SK-N-SH (cell line): ENCODE measurements around the gene TEK. TPM values are rescaled to one million over a fixed set of nuclear protein-coding genes. Genes with fewer than 3 reads are reported as not detected.

Experiments
- CTCF ChIA-PET: fragments of 300-600, 350-600 bp; formaldehyde crosslinking; extraction: SDS; loops from one replicate; lab custom pipeline; 2021; lab: Yijun Ruan, JAX
- POLR2A ChIA-PET: fragments of 350-600 bp; sonication (Branson Sonifier 250); formaldehyde crosslinking; extraction: SDS; loops from one replicate; lab custom pipeline; 2020; ENCODE audit warnings: antibody characterized with exemption, inconsistent platforms; lab: Yijun Ruan, JAX
- DNase-seq: peaks from one replicate; pipeline ENCODE4 v3.0.0; 2012
- H2AFZ ChIP-seq: fragments of 200-600 bp; sonication (generic); 2 replicates; pipeline ENCODE4 v1.8.1; 2016; ENCODE audit warnings: antibody characterized with exemption, mild to moderate bottlenecking, low read depth
- H3F3A ChIP-seq: fragments of 200-600 bp; sonication (generic); replicated peaks from 2 replicates; pipeline ENCODE3; 2016; ENCODE audit warnings: antibody characterized with exemption, mild to moderate bottlenecking; ENCODE audit not compliant: insufficient read depth
- H3K27ac ChIP-seq, 2 experiments: fragments of 200-500 bp in 1 of 2; fragments of 200-600 bp in 1 of 2; sonication (Bioruptor generic) in 1 of 2; sonication (generic), shearing (Covaris generic) in 1 of 2; 2 replicates each; pipeline versions ENCODE4 v1.5.1 to v1.6.1; 2014 to 2016; ENCODE audit warnings: low read depth in 2 of 2, inconsistent platforms in 1 of 2, low read length in 1 of 2, mild to moderate bottlenecking in 1 of 2, mixed read lengths in 1 of 2
- H3K27me3 ChIP-seq: fragments of 200-600 bp; sonication (generic), shearing (Covaris generic); 2 replicates; pipeline ENCODE4 v1.6.1; 2016; ENCODE audit warnings: mixed run types; ENCODE audit not compliant: insufficient read depth
- H3K36me3 ChIP-seq, 2 experiments: fragments of 200-500 bp in 1 of 2; fragments of 200-600 bp in 1 of 2; sonication (Bioruptor generic) in 1 of 2; sonication (generic) in 1 of 2; replicated peaks in 1 of 2; 2 replicates each; pipeline versions ENCODE3 to v1.5.1; 2014 to 2016; ENCODE audit warnings: low read length in 1 of 2, mild to moderate bottlenecking in 1 of 2; ENCODE audit not compliant: insufficient read depth in 2 of 2, control insufficient read depth in 1 of 2
- H3K4me1 ChIP-seq, 2 experiments: fragments of 200-500 bp in 1 of 2; fragments of 200-600 bp in 1 of 2; sonication (Bioruptor generic) in 1 of 2; sonication (generic), shearing (Covaris generic) in 1 of 2; 2 replicates each; pipeline versions ENCODE4 v1.5.1 to v1.6.1; 2014 to 2016; ENCODE audit warnings: low read depth in 1 of 2, low read length in 1 of 2, mixed run types in 1 of 2; ENCODE audit not compliant: insufficient read depth in 2 of 2, control insufficient read depth in 1 of 2
- H3K4me2 ChIP-seq: fragments of 200-600 bp; sonication (generic), shearing (Covaris generic); 2 replicates; pipeline ENCODE4 v1.6.1; 2017; ENCODE audit warnings: mixed run types
- H3K4me3 ChIP-seq, 2 experiments: fragments of 200-500 bp in 1 of 2; fragments of 200-600 bp in 1 of 2; sonication (Bioruptor generic) in 1 of 2; sonication (generic), shearing (Covaris generic) in 1 of 2; 2 replicates each; pipeline versions ENCODE4 v1.5.1 to v1.8.1; 2014 to 2016; ENCODE audit warnings: low read depth in 2 of 2, inconsistent platforms in 1 of 2, low read length in 1 of 2, mild to moderate bottlenecking in 1 of 2, mixed read lengths in 1 of 2, moderate library complexity in 1 of 2
- H3K79me2 ChIP-seq: fragments of 200-600 bp; sonication (generic); 2 replicates; pipeline ENCODE4 v1.8.1; 2017; ENCODE audit warnings: mild to moderate bottlenecking; ENCODE audit not compliant: insufficient read depth
- H3K9ac ChIP-seq: fragments of 200-600 bp; sonication (generic); 2 replicates; pipeline ENCODE4 v1.6.1; 2017; ENCODE audit warnings: mixed run types
- H3K9me2 ChIP-seq: fragments of 200-600 bp; sonication (generic); 2 replicates; pipeline ENCODE4 v1.6.1; 2017; ENCODE audit warnings: mixed run types
- H3K9me3 ChIP-seq: fragments of 200-600 bp; sonication (generic); 2 replicates; pipeline ENCODE4 v1.6.1; 2017; ENCODE audit warnings: mixed run types, mild to moderate bottlenecking, moderate library complexity
- H4K20me1 ChIP-seq: fragments of 200-600 bp; sonication (generic); 2 replicates; pipeline ENCODE4 v1.6.1; 2017; ENCODE audit warnings: mild to moderate bottlenecking, mixed run types; ENCODE audit not compliant: insufficient read depth
- CHD2 ChIP-seq: fragments of 150-350 bp; IDR thresholded peaks from 2 replicates; pipeline ENCODE4 v1.6.1; 2018; ENCODE audit warnings: low read length; ENCODE audit not compliant: partially characterized antibody
- EP300 ChIP-seq, 2 experiments: IDR thresholded peaks; 2 replicates each; pipeline versions ENCODE4 v1.4.0 to v1.6.1; 2012; ENCODE audit warnings: borderline replicate concordance in 1 of 2, low read depth in 1 of 2, low read length in 1 of 2
- EZH2phosphoT487 ChIP-seq: fragments of 200-600 bp; sonication (generic); IDR thresholded peaks from 2 replicates; pipeline ENCODE4 v1.6.1; 2017; ENCODE audit warnings: low read depth, mixed run types, mild to moderate bottlenecking, antibody characterized with exemption, moderate library complexity, borderline replicate concordance
- FOSL2 ChIP-seq: IDR thresholded peaks from 2 replicates; pipeline ENCODE4 v1.4.0; 2012; ENCODE audit warnings: low read depth, mild to moderate bottlenecking, moderate library complexity, borderline replicate concordance
- FOXM1 ChIP-seq: IDR thresholded peaks from 2 replicates; pipeline ENCODE4 v1.4.0; 2012; ENCODE audit warnings: low read depth, mild to moderate bottlenecking
- GABPA ChIP-seq: IDR thresholded peaks from 2 replicates; pipeline ENCODE4 v1.4.0; 2012; ENCODE audit warnings: low read depth, mild to moderate bottlenecking
- GATA2 ChIP-seq: sonication (generic); formaldehyde crosslinking; IDR thresholded peaks from 2 replicates; pipeline ENCODE4 v1.5.0; 2020; ENCODE audit warnings: mild to moderate bottlenecking, missing genetic modification reagents
- JUND ChIP-seq: IDR thresholded peaks from 2 replicates; pipeline ENCODE4 v1.4.0; 2012
- MEF2A ChIP-seq: IDR thresholded peaks from 2 replicates; pipeline ENCODE4 v1.4.0; 2012; ENCODE audit warnings: low read depth, borderline replicate concordance
- MXI1 ChIP-seq: IDR thresholded peaks from 2 replicates; pipeline ENCODE4 v1.6.1; 2012; ENCODE audit warnings: mild to moderate bottlenecking, low read depth, low read length, improper control_type of control experiment
- NFIC ChIP-seq: IDR thresholded peaks from 2 replicates; pipeline ENCODE4 v1.4.0; 2012; ENCODE audit warnings: borderline replicate concordance
- NRF1 ChIP-seq: IDR thresholded peaks from 2 replicates; pipeline ENCODE4 v1.6.1; 2012; ENCODE audit warnings: low read depth, mild to moderate bottlenecking, low read length
- PBX3 ChIP-seq: IDR thresholded peaks from 2 replicates; pipeline ENCODE4; 2012
- POLR2AphosphoS5 ChIP-seq: IDR thresholded peaks from 2 replicates; pipeline ENCODE4 v1.6.1; 2012; ENCODE audit warnings: low read depth, low read length
- RAD21 ChIP-seq: IDR thresholded peaks from 2 replicates; pipeline ENCODE4 v1.6.1; 2012; ENCODE audit warnings: mild to moderate bottlenecking, low read length
- RFX5 ChIP-seq: IDR thresholded peaks from 2 replicates; pipeline ENCODE4 v1.6.1; 2012; ENCODE audit warnings: mild to moderate bottlenecking, improper control_type of control experiment, low read length
- SIN3A ChIP-seq: IDR thresholded peaks from 2 replicates; pipeline ENCODE4 v1.6.1; 2012; ENCODE audit warnings: low read depth, mild to moderate bottlenecking, low read length, moderate library complexity, borderline replicate concordance
- TAF1 ChIP-seq: IDR thresholded peaks from 2 replicates; pipeline ENCODE4 v1.6.1; 2012; ENCODE audit warnings: low read depth, mild to moderate bottlenecking, low read length, moderate library complexity, borderline replicate concordance
- TCF12 ChIP-seq: IDR thresholded peaks from 2 replicates; pipeline ENCODE4 v1.4.0; 2012
- TEAD4 ChIP-seq: IDR thresholded peaks from 2 replicates; pipeline ENCODE4 v1.4.0; 2012; ENCODE audit warnings: mild to moderate bottlenecking, borderline replicate concordance; ENCODE audit not compliant: insufficient read depth
- USF2 ChIP-seq: fragments of 150-350 bp; IDR thresholded peaks from 2 replicates; pipeline ENCODE4 v1.6.1; 2017; ENCODE audit warnings: antibody characterized with exemption, low read length, low read depth, borderline replicate concordance
- YY1 ChIP-seq: IDR thresholded peaks from 2 replicates; pipeline ENCODE4 v1.4.0; 2012; ENCODE audit warnings: low read depth, mild to moderate bottlenecking
- WGBS: methylation state at CpG from one replicate; pipeline ENCODE4 v1.1.6; 2017; ENCODE audit warnings: low lambda C conversion rate; 5-methylcytosine and 5-hydroxymethylcytosine counted together
- polyA plus RNA-seq, 3 experiments: library from polyadenylated mRNA; depleted of rRNA; stranded (reverse); fragments of >200 nt; gene quantifications; 2 replicates each; pipeline ENCODE4 v1.2.3, GENCODE V29; 2012
- TF ChIP-seq, protein P1 (sequence below): IDR thresholded peaks from 2 replicates; pipeline ENCODE4 v1.4.0; 2012; ENCODE audit warnings: low read depth
- TF ChIP-seq, protein P2 (sequence below): IDR thresholded peaks from 2 replicates; pipeline ENCODE4 v1.4.0; 2012; ENCODE audit warnings: low read depth, borderline replicate concordance

The TEK gene
- polyA plus RNA-seq, 1 of the 3 experiments (the other 2 are of a cell fraction) = 0.03 TPM

DNA sequence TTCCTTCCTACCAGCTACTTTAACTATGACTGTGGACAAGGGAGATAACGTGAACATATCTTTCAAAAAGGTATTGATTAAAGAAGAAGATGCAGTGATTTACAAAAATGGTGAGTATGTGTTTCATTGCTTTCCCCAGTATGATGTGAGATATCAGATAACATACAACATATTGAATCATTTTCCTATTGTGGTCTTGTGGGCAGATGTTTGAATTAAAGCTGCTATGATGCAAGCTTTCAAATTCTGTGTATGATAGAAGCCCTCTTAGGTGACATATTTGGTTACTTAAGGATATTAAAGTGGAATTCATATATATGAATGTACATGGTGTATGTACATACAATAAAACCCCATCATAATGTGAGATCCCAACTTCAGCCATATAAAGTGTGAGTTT is 59.5 kb downstream of the TEK start (continued):
- TF ChIP-seq PBX3 (no peak), SIN3A (no peak), RFX5 (no peak), CHD2 (no peak)
- TF ChIP-seq, protein P1, sequence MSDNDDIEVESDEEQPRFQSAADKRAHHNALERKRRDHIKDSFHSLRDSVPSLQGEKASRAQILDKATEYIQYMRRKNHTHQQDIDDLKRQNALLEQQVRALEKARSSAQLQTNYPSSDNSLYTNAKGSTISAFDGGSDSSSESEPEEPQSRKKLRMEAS = no peak
- TF ChIP-seq, all 33 proteins: peak for 0

GRCh38 chr9:27168951-27169350 is 59.9 kb downstream of the TEK start:
- no peaks in the 10 kb centered on the region for H3F3A ChIP-seq
- no peak overlapping the region for H3K27ac ChIP-seq
- no peaks in the 10 kb centered on the region for H4K20me1 ChIP-seq
- H3K9me2 ChIP-seq = no peaks in the 10 kb centered on the region
- H3K36me3 ChIP-seq = no peaks in the 10 kb centered on the region
- H3K27me3 ChIP-seq = no peaks in the 10 kb centered on the region
- ChIA-PET POLR2A (no interaction called here), CTCF (interaction anchor here (0.8 kb wide), 1 partner anchor 9 kb away, joined by 3 read pairs; no protein-coding TSS in a partner anchor)
- H2AFZ ChIP-seq = no peak overlapping the region
- H3K9ac ChIP-seq = no peak overlapping the region
- TF ChIP-seq YY1 = no peak
- no peak for TF ChIP-seq NRF1
- TF ChIP-seq GATA2 (CRISPR knock-in tag) = no peak
- TF ChIP-seq POLR2AphosphoS5 = no peak
- no peak for TF ChIP-seq FOSL2
- TF ChIP-seq EP300 (IDR thresholded peaks at IDR 0.05; ENCODE audit: borderline replicate concordance in 1 of 2, low read depth in 1 of 2, low read length in 1 of 2) = no peak
- TF ChIP-seq RAD21 = no peak
- no peak for TF ChIP-seq USF2
- TF ChIP-seq NFIC = no peak
- TF ChIP-seq GABPA = no peak
- no peak for TF ChIP-seq JUND
- no peaks in the 10 kb centered on the region for H3K4me1 ChIP-seq
- WGBS = 83% methylated on average over 3 of the region's 3 CpGs
- no peaks in the 10 kb centered on the region for H3K9me3 ChIP-seq
- no peak overlapping the region for H3K4me3 ChIP-seq
- no peak overlapping the region for H3K4me2 ChIP-seq
- no peaks in the 10 kb centered on the region for H3K79me2 ChIP-seq
- DNase-seq = no peak

GRCh38 chr9:27176971-27177370 is 67.9 kb downstream of the TEK start:
- H3K4me1 ChIP-seq = peaks cover 0 to 7% of the 10 kb centered on the region in 2 experiments; a peak in 2 of 4 replicates
- no peaks in the 10 kb centered on the region for H3K9me3 ChIP-seq
- CTCF ChIA-PET = no interaction called here
- TF ChIP-seq FOXM1 (no peak), TAF1 (no peak), TCF12 (no peak), NFIC (no peak), MXI1 (no peak), EP300 (IDR thresholded peaks at IDR 0.05; ENCODE audit: borderline replicate concordance in 1 of 2, low read depth in 1 of 2, low read length in 1 of 2) (no peak), EZH2phosphoT487 (no peak), USF2 (no peak), JUND (no peak), RAD21 (no peak), TEAD4 (no peak), GABPA (no peak), CHD2 (no peak), MEF2A (no peak)
- TF ChIP-seq, protein P2, sequence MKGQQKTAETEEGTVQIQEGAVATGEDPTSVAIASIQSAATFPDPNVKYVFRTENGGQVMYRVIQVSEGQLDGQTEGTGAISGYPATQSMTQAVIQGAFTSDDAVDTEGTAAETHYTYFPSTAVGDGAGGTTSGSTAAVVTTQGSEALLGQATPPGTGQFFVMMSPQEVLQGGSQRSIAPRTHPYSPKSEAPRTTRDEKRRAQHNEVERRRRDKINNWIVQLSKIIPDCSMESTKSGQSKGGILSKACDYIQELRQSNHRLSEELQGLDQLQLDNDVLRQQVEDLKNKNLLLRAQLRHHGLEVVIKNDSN = no peak
- H4K20me1 ChIP-seq = no peaks in the 10 kb centered on the region
- no peak overlapping the region for H3K4me3 ChIP-seq
- POLR2A ChIA-PET = no interaction called here
- no peaks in the 10 kb centered on the region for H3K9me2 ChIP-seq
- no peaks in the 10 kb centered on the region for H3K36me3 ChIP-seq
- no peak overlapping the region for H3K4me2 ChIP-seq
- H3K27ac ChIP-seq = no peak overlapping the region
- WGBS = 38% methylated on average over 3 of the region's 3 CpGs
- H3F3A ChIP-seq = peaks cover 6% of the 10 kb centered on the region
- no peaks in the 10 kb centered on the region for H3K79me2 ChIP-seq
- DNase-seq = no peak
- no peaks in the 10 kb centered on the region for H3K27me3 ChIP-seq
- no peak overlapping the region for H3K9ac ChIP-seq
- no peak overlapping the region for H2AFZ ChIP-seq
